HepG2 (cell line): ENCODE data around the gene BIN1.

Source experiments
- CEBPB ChIP-seq: IDR thresholded peaks from 2 replicates; pipeline ENCODE4 v1.6.1; 2011; ENCODE audit warnings: low read depth, low read length, improper control_type of control experiment, borderline replicate concordance
- EZH2 ChIP-seq: conservative IDR thresholded peaks from 2 replicates; pipeline ENCODE4 v1.6.1; 2012; ENCODE audit warnings: mild to moderate bottlenecking, low read depth, low read length, moderate library complexity
- GATA4 ChIP-seq: sonication (generic); IDR thresholded peaks from 2 replicates; pipeline ENCODE4 v1.6.1; 2016; ENCODE audit warnings: antibody characterized with exemption, low read depth, borderline replicate concordance
- JUN ChIP-seq: sonication (generic); formaldehyde crosslinking; IDR thresholded peaks from 2 replicates; pipeline ENCODE4 v1.4.0; 2020; ENCODE audit warnings: mild to moderate bottlenecking, missing genetic modification reagents
- NR2C2 ChIP-seq: sonication (generic); formaldehyde crosslinking; IDR thresholded peaks from 2 replicates; pipeline ENCODE4 v1.4.0; 2020; ENCODE audit warnings: missing genetic modification reagents, mild to moderate bottlenecking, moderate library complexity, borderline replicate concordance
- PHF5A ChIP-seq: IDR thresholded peaks from one replicate; pipeline ENCODE4 v1.6.1; 2018; ENCODE audit warnings: low read depth, missing genetic modification reagents; ENCODE audit not compliant: unreplicated experiment
- ZNF207 ChIP-seq: fragments of 450-650 bp; IDR thresholded peaks from 2 replicates; pipeline ENCODE4 v1.6.1; 2016; ENCODE audit warnings: antibody characterized with exemption, borderline replicate concordance
- ZNF747 ChIP-seq: sonication (generic); formaldehyde crosslinking; IDR thresholded peaks from 2 replicates; pipeline ENCODE4 v1.8.1; 2023; ENCODE audit warnings: missing genetic modification reagents, mild to moderate bottlenecking, borderline replicate concordance
- ZZZ3 ChIP-seq: sonication (generic); formaldehyde crosslinking; IDR thresholded peaks from 2 replicates; pipeline ENCODE4 v1.4.0; 2020; ENCODE audit warnings: missing genetic modification reagents, mild to moderate bottlenecking, borderline replicate concordance
- TF ChIP-seq, protein P1 (sequence below): sonication (generic); formaldehyde crosslinking; conservative IDR thresholded peaks from 2 replicates; pipeline ENCODE4 v1.4.0; 2020; ENCODE audit warnings: missing genetic modification reagents

DNA sequence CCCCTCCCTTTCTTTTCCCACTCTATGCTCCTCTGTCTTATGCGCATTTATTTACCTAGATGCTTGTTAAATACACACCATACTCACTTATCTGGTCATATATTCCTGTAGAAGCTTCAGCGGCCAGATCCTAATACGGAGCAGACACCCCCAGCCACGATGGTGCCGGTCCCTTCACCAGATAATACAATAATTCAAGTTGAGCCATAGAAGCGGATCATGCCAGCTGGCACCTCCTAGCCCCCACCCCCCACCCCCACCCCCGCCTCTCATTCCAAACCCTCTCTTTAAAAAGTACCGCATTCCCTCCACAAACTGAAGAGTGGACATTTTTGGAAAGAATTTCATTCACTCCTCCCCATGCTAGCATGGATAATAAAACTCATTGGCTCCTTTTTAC, 95.2 kb downstream of the BIN1 start:
- TF ChIP-seq ZZZ3 (CRISPR knock-in tag) (no peak), PHF5A (no peak), EZH2 (no peak), CEBPB (no peak), ZNF207 (no peak), NR2C2 (CRISPR knock-in tag) (no peak), ZNF747 (no peak), JUN (no peak), GATA4 (no peak)
- TF ChIP-seq, protein P1, sequence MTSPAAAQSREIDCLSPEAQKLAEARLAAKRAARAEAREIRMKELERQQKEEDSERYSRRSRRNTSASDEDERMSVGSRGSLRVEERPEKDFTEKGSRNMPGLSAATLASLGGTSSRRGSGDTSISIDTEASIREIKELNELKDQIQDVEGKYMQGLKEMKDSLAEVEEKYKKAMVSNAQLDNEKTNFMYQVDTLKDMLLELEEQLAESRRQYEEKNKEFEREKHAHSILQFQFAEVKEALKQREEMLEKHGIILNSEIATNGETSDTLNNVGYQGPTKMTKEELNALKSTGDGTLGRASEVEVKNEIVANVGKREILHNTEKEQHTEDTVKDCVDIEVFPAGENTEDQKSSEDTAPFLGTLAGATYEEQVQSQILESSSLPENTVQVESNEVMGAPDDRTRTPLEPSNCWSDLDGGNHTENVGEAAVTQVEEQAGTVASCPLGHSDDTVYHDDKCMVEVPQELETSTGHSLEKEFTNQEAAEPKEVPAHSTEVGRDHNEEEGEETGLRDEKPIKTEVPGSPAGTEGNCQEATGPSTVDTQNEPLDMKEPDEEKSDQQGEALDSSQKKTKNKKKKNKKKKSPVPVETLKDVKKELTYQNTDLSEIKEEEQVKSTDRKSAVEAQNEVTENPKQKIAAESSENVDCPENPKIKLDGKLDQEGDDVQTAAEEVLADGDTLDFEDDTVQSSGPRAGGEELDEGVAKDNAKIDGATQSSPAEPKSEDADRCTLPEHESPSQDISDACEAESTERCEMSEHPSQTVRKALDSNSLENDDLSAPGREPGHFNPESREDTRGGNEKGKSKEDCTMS (CRISPR knock-in tag), result no peak
